KG1 (cell line): ENCODE measurements around the gene HSPA1L.
"Not testable (repeated sequence)": the region's sequence is repeated elsewhere in the genome, so short reads cannot be mapped to it uniquely, and the experiment has no call there.

Source experiments
- DNase-seq: peaks from one replicate; lab custom pipeline; 2025; lab: John Stamatoyannopoulos, UW

The HSPA1L gene

DNA sequence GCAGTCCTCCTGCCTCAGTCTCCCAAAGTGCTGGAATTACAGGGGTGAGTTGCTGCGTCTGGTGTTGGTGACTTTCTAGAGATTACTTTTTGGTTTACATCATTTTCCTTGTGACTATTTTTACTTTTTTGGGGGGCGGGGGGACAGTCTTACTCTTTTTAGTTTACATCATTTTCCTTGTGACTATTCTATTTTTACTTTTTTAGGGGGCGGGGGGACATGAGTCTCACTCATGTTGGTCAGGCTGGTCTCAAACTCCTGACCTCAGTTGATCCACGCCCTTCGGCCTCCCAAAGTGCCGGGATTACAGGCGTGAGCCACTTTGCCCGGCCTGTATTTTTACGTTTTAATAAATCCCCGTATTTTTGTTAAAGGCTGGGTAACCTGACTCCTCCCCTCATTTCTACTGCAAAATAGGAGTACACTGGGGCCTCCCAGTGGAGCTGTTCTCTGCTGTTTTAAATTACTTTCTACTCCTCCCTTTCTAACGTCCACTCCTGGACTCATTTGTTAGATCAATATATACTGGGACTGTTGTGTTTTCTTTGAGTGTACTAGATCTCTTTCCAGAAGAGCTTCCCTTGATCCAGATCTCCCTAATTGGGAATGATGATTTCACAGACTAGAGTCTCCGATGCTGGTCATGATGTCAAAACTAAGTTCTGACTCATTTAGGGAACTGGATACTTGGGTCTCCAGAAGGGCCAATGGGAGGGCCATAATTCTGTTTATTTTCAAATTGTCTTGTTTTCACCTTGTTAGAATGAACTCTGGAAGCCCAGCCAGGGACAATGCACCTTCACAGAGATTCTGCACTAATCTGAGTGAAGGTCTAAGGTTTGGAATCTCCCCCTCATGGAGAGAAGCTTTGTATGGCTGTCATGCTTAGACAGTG is 21.6 kb upstream of the HSPA1L start:
- peak; percentile 11 for DNase-seq

DNA sequence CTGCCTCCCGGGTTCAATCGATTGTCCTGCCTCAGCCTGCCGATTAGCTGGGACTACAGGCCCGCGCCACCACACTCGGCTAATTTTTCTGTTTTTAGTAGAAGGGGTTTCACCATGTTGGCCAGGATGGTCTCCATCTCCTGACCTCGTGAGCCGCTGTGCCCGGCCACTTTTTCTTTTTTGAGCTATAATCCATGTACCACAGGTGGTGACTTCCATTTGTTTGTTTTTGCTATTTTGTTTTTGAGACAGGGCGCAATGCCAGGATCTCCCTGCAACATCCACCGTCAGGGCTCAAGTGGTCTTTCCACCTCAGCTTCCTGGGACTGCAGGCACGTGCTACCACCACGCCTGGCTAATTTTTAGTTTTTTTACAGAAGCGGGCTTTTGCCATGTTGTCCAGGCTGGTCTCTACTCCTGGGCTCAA is 21.0 kb upstream of the HSPA1L start:
- no peak for DNase-seq

DNA sequence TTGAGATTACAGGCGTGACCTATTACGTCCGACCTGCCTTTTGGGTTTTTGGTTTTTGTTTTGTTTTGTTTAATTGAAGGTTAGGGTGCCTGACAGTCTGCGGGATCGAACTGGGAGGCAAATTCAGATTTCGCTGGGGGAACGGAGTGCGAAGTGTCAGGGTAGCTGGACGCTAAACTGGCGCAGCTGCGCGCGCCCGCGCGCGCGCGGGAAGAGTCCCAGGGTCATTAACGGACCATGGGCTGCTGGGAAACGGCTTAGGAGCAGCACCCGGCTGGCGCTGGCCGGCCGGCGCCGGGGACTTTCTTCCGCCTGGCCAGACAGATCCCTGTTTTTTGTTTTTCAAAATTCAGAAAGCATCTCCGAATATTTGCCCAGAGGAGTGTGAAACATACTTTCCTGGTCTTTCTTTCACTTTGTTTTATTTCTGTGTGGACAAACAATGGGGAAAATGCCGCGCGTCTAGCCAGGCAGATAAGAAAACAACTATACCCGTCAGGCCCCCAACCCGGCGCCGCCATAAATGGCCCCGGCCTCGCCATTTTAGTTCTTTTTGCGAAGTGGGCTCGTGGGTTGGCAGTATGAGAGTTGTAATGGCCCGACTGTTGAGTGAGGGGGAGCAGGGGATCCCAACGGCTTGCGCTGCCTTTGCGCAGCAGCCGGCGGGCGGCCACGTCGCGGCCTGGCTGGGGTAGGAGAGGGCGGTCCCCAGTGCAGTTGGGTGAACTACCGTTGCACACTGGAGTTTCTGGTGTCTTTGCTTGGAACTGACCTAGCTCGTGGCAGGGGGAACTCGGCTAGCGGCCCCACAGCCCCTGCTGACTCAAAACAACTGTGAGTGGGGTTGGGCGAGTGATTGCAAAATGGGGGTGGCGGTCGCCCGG is 19.5 kb upstream of the HSPA1L start:
- DNase-seq, result peak; percentile 88

DNA sequence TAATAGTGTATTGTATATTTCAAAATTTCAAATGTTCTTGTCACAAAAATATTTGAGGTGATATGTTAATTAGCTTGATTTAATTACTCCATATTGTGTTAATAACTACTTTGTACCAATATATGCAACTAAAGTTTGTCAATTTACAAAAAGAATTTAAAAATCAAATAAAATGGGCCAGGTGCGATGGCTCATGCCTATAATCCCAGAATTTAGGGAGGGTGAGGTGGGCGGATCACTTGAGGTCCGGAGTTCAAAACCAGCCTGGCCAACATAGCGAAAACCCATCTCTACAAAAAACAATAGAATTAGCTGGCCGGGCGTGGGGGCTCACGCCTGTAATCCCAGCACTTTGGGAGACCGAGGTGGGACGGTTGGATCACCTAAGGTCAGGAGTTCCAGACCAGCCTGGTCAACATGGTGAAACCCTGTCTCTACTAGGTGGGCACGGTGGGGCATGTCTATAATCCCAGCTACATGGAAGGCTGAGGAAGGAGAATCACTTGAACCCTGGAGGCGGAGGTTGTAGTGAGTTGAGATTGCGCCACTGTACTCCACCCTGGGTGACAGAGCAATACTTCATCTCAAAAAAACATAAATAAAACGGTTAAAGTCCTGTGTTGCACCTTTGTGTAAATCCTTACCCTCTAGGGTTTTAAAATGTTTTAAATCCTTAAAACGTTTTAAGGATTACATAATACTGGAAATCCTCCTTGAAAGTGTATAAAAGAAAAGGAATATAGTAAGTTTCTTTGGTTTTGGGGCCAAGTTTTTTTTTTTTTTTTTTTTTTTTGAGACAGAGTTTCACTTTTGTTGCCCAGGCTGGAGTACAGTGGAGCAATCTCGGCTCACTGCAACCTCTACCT is 16.5 kb upstream of the HSPA1L start:
- no peak for DNase-seq

DNA sequence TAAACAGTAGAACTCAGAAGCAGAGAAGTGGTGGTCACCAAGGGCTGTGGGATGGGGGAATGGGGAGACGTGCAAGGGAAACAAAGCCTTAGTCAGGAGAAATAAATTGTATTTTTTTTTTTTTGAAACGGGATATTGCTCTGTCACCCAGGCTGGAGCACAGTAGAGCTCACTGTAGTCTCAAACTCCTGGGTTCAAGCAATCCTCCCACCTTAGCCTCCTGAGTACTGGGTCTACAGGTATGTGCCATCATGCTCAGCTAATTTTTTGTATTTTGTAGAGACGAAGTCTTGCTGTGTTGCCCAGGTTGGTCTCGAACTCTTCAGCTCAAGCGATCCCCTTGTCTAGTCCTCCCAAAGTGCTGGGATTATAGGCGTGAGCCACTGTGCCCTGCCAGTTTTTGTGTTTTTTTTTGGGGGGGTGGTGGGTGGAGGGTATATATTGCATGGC is 15.8 kb upstream of the HSPA1L start:
- DNase-seq, result no peak

DNA sequence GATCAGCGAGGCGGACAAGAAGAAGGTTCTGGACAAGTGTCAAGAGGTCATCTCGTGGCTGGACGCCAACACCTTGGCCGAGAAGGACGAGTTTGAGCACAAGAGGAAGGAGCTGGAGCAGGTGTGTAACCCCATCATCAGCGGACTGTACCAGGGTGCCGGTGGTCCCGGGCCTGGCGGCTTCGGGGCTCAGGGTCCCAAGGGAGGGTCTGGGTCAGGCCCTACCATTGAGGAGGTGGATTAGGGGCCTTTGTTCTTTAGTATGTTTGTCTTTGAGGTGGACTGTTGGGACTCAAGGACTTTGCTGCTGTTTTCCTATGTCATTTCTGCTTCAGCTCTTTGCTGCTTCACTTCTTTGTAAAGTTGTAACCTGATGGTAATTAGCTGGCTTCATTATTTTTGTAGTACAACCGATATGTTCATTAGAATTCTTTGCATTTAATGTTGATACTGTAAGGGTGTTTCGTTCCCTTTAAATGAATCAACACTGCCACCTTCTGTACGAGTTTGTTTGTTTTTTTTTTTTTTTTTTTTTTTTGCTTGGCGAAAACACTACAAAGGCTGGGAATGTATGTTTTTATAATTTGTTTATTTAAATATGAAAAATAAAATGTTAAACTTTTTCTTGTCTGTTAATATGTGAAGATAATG is 14.7 kb upstream of the HSPA1L start:
- DNase-seq, result peak; percentile 60

DNA sequence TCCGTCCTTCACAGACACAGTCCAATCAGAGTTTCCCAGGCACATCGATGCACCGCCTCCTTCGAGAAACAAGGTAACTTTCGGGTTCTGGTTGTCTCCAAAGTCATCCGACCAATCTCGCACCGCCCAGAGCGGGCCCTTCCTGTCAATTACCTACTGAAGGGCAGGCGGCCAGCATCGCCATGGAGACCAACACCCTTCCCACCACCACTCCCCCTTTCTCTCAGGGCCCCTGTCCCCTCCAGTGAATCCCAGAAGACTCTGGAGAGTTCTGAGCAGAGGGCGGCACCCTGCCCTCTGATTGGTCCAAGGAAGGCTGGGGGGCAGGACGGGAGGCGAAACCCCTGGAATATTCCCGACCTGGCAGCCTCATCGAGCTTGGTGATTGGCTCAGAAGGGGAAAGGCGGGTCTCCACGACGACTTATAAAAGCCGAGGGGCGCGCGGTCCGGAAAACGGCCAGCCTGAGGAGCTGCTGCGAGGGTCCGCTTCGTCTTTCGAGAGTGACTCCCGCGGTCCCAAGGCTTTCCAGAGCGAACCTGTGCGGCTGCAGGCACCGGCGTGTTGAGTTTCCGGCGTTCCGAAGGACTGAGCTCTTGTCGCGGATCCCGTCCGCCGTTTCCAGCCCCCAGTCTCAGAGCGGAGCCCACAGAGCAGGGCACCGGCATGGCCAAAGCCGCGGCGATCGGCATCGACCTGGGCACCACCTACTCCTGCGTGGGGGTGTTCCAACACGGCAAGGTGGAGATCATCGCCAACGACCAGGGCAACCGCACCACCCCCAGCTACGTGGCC is 12.4 kb upstream of the HSPA1L start, which contains the start of gene HSPA1B:
Gene HSPA1B (plus strand): TSS at position 453 of the 794 bp plus-strand sequence. CDS start 213 bp downstream, at position 666.
- DNase-seq, result peak; percentile 100

DNA sequence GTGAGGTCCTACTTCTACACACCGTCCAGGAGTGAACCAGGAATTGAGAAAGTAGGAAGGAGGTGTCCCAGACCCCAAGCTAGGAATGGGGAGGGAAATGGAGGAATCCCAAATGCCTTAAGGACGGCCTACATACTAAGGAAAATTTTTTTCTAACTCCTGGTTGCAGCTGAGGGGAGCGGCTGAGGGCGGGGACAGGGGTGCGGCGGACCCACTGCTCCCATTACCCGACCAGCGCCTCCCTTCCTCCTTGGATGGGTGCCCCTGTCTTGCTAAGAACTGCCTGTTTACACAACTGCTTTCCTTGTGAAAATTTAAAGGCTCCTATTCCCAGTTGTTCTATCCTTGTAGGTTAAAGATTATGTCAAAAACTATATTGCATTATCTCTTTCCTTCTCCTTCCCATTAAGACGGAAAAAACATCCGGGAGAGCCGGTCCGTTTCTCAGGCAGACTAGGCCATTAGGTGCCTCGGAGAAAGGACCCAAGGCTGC is 11.8 kb upstream of the HSPA1L start:
- DNase-seq, result no peak

DNA sequence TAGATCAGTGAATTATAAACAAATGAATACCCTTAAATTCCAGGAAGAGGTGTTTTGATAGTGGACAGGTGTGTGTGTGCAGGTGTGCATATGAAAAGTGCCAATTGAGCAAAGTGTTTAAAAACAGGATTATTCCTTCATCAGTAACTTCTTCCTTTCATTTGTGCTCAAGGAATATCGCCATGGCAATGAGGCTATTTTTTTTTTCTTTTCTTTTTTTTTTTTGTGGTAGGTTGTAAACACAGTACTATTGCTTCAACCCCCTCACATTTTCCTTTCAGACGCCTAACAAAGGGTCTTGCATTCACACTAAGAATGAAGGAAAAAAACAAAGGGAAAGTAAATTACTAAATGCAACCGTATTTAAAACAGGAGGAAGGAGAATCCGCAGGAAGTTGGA is 10.5 kb upstream of the HSPA1L start:
- DNase-seq, result no peak

DNA sequence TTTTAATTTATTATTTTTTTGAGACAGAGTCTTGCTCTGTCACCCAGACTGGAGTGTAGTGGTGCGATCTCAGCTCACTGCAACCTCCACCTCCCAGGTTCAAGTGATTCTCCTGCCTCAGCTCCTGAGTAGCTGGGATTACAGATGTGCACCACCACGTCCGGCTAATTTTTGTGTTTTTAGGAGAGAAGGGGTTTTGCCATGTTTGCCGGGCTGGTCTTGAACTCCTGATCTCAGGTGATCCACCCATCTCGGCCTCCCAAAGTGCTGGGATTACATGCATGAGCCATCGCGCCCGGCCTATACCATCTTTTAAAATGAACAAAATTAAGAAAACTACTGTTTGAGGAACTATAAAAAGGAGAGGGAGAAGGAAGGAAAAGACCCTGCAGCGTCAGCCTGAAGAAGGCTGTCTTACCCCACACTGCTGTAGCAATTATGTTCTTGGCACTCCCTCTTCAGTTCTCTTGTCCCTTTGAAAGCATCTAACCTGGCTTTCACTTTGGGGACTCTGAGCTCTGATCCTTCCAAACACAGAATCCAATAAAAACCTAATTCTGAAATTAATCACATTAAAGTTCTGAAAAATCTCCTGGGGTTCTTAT is 8.6 kb upstream of the HSPA1L start:
- not testable (repeated sequence) for DNase-seq

DNA sequence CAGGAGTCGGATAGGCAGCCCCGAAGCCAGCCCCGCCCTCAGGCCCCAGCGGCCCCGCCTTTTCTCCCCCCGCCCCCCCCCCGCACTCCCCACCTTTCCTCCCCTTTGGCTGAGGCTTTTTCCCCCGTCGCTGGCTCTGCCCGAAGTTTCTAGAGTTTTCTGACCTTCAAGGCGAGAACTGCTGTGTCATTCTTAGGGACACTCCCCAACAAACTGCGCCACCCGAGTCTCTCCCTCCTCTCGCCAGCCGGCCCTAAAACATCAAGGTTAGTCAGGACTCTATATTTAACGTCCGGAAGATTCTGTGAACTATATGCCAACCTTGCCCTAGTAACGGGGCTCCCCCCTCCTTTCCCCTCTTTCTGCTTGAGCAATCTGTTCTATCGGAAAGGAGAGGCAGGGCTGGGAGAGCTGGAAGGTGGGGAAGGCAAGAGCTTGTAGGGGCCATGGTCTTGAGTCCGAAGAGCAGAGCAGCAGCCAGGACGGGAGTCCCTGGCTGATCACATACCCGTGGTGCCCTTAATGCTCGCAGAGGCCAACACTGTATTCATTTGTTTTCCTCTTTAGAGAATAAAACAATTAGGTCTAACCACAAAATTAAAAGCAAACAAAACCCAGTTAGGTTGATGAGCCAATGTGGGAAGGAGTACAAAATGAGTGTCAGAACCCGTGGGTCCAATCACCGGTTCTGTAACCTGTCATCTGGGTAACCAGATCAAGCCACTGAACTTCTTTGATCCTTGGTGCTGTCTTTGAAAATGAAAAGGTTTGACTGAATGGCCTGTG is 7.1 kb upstream of the HSPA1L start:
- DNase-seq, result peak; percentile 75

DNA sequence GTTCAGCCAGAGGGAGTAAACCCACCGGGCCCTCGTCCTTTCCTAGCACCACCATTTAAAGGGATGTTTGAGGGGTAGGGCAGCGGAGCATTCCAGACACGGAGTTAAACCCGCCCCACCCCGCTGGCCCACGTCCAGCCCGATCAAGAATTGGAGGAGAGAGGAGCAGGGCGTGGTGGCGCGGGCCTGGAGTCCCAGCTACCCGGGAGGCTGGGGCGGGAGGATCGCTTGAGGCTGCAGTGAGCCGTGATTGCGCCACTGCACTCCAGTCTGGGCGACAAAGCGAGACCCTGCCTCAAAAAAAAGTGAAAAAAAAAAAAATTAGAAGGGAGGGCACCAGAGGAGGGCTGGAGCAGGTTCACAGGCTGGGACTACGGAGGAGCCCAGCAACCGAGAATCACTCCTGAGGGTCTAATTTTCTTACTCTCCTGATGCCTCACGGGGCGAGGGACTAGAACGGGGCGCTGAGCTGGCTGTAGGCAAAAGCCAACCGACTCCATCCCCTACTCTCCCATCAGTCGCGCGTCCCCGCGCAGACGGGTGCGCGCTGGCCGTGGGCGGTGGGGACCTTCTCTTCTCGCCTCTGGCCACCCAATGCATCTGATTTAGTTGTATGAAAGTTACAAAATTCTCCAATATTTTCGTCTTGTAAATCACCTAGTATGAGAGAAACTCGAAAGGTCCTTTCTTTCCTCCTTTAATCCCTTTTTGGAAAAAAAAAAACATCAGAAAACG is 6.4 kb upstream of the HSPA1L start:
- DNase-seq, result peak; percentile 75

DNA sequence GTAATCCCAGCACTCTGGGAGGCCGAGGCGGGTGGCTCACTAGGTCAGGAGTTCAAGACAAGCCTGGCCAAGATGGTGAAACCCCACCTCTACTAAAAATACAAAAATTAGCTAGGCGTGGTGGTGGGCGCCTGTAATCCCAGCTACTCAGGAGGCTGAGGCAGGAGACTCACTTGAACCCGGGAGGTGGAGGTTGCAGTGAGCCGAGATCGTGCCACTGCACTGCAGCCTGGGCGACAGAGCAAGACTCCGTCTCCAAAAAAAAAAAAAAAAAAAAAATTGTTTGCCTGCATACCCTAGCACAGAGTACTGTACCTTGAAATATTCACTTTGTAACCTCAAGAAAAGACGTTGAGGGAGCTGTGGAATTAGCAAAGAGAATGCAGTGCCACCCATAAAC is 5.3 kb upstream of the HSPA1L start:
- not testable (repeated sequence) for DNase-seq

DNA sequence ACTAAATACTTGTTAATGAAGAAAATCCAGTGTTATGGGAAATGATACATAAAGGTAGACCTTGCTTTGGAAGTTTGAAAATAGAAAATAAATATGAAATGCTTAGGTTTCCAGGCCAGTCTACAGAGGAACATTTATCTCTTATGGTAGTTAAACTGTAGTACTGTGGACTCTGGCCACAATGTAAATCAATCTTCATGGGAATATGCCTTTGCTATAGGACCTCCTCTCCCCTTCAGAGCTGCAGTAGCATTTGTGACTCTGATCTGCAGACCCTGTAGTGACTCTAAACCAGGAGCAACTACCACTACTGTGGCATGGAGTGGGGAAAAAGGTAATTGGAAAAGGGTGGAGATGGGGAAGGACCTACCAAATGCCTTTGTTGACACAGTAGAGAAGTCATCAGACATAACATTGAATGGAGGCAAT is 4.8 kb upstream of the HSPA1L start:
- no peak for DNase-seq

DNA sequence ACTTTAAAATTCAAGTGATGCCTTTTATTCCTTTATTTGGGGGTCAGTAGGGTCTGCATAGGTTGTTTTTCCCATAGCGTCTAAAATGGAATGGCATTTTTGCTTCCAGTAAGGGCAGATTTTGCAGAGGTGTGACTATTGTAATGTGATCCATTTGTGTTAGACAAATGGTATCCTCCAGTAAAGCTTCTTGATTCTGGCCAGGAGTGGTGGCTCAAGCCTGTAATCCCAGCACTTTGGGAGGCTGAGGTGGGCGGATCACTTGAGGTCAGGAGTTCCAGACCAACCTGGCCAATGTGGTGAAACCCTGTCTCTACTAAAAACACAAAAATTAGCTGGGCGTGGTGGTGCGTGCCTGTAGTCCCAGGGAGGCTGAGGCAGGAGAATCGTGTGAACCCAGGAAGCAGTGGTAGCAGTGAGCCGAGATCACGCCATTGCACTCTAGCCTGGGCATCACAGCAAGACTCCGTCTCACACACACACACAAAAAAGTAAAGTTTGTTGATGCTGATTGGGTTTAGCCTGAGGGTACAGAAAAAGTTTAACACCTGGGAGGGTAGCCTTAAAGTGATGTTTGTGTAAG is 2.9 kb upstream of the HSPA1L start:
- not testable (repeated sequence) for DNase-seq

DNA sequence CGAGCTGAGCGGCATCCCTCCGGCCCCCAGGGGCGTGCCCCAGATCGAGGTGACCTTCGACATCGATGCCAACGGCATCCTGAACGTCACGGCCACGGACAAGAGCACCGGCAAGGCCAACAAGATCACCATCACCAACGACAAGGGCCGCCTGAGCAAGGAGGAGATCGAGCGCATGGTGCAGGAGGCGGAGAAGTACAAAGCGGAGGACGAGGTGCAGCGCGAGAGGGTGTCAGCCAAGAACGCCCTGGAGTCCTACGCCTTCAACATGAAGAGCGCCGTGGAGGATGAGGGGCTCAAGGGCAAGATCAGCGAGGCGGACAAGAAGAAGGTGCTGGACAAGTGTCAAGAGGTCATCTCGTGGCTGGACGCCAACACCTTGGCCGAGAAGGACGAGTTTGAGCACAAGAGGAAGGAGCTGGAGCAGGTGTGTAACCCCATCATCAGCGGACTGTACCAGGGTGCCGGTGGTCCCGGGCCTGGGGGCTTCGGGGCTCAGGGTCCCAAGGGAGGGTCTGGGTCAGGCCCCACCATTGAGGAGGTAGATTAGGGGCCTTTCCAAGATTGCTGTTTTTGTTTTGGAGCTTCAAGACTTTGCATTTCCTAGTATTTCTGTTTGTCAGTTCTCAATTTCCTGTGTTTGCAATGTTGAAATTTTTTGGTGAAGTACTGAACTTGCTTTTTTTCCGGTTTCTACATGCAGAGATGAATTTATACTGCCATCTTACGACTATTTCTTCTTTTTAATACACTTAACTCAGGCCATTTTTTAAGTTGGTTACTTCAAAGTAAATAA is 2.2 kb upstream of the HSPA1L start:
- not testable (repeated sequence) for DNase-seq

DNA sequence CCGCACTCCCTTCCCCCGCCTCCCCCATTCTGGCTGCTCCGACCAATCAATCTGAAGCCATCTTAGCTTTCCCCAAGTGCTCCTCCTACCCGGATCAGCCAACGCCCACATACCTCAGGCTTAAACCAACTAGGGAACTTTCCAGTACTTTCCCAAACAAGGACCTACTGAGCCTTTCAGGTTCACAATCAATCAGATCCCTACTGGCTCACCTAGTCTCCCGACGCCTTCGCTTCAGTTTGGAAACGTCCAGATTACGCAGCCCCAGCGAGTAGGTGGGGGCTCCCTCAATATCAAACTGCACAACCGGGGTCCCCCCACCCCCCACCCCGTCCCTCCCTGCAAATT is 432 bp downstream of the HSPA1L start:
- no peak for DNase-seq
